GM19043 (cell line): Measurements from ENCODE around the gene USP15.

Experiments
- ATAC-seq: cut with Tn5 transposase; IDR thresholded peaks from one replicate; pipeline ENCODE4 v1.9.1; 2021; ENCODE audit warnings: low read depth; ENCODE audit not compliant: unreplicated experiment

The USP15 gene

DNA sequence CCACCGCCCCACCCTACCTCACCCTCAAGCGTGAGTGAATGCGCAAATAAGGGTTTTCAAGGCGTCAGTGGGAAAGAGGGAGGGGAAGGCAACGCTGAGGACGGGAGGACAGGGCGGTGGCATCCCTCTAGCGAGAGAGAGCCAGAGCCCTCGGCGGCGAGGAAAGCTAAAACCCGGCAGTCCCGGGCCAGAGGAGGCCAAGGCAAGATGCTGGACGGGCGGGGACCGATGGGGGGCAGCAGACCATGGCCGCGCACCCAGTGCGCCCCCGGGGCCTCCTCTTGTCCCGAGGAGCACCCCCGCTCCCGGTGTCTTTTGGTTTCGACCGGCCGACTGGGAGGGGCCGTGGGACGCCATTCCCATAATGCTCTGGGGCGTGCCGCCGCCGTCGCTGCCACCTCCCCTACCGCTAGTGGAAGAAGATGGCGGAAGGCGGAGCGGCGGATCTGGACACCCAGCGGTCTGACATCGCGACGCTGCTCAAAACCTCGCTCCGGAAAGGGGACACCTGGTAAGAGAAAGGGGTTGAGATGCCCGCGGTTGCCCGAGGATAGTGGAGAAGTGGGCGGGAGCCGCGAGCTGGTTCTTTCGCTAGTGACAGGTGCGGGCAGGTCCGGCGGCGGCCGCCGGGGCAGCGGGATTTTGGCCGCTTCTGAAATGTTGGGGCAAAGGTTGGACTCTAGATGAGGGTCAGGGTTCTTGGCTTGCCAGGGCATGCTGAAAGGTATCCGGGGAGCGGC, at the start of gene USP15:
TSS of gene USP15 (plus strand) at position 412 of the 740 bp plus-strand sequence. CDS start at position 423, 11 bp downstream.
- ATAC-seq = peak; percentile 73

DNA sequence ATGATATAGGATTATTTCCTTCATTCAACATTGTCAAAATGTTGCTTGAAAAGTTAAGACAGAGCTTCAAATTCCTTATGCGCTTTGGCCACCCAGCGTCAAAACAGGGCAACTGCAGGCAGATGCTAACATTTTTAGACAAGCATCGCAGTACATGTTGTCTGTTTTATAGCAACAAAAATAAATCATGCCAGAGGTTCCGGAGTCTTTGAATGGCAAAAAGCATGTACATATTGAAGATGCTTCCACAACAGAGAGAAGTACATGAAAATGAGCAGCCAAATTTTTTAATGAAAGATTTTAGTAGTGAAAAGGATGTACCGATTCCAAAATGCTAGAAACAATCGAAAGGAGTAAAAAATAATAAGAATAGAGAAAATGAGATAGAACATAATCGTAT, 49.8 kb upstream of the USP15 start:
- ATAC-seq = peak; percentile 81

DNA sequence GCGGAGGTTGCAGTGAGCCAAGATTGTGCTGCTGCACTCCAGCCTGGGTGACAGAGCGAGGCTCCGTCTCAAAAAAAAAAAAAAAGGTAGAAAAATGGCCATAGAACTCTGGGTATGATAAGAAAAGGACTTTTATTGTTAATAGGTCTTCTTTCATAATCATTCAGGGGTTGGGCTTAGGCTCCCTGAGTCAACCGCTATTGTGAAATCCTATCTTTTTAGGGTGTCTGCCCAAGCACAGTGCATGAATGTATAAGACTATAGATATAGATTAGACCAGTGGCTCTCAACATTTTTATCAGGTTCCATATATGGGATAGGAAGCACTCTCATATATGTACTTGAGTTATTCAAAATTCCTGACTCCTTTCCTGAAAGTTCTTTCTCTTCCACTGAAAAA, 48.7 kb upstream of the USP15 start:
- ATAC-seq = no peak

DNA sequence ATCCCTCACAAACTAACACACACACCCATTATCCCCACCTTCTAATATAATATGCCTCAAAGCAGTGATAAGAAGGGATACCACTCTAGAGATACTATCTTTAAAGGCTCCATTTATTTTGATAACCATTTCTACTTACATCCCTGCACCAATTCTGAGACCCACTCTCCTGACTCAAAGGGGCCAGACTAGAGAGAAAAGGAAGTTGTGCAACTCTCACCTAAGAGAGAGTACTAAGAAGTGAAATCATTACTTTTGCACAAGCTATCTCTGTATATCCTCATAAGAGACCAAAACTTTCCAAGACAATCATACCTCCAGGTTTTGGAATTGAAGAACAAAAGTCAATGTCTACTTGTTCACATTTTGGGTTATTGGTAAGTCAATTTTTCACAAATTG, 45.4 kb upstream of the USP15 start:
- no peak for ATAC-seq

DNA sequence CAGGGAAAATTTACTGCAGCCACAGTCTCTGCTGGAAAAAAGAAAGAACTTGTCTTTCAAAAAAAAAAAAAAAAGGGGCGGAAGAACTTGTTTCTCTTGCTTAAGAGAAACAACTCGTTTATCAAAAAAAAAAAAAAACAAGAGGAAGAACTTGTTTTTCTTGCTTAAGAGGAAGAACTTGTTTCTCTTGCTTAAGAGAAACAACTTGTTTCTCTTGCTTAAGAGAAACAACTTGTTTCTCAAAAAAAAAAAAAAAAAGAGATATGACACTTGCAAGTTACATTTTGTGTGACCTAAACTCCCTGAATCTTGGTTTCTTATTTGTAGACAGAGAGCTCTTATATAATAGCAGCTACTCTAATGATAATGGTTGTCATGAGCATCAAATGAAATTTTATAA, 44.7 kb upstream of the USP15 start:
- ATAC-seq = no peak

DNA sequence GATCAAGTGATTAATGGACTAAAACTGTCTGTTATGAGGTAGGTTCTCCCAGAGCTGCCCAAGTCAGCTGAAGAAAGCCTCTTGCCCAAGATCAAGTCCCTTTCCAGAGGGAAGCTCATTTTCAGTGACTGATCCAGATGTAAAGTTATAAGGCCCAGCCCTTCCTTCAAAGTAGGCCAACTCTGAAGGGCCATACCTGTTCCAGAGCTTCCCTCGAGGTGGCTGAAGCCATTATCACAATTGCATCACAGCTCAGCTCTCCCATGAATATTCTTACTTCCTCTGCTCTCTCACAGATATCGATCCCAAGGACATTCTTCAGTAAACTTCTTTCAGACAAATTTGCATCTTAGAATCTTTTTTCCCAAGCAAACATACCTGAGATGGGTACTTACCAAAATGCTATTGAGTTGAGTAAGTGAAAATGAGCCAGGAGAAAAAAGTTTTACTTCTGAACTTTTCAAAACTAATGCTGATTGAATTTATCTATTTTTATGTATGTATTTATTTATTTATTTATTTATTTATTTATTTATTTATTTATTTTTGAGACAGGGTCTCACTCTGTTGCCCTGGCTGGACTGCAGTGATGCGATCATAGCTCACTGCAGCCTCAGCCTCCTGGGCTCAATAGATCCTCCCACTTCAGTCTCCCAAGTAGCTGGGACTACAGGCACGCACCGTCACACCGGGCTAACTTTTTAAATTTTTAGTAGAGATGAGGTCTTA, 42.6 kb upstream of the USP15 start:
- no peak for ATAC-seq

DNA sequence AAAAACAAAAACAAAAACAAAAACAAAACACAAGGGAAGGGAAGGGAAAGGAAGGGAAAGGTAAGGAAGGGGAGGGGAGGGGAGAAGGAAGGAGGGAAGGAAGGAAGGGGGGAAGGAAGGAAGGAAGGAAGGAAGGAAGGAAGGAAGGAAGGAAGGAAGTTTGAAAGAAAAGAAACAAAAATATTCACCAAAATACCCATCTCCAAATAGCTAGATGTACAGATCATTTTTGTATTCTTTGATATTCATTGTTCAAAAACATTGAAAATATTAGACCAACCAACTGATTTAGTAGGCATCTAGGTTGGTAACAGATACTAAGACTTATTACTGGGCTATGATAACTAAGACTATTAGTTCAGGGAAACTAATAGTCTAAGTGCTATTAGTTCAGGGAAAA, 39.1 kb upstream of the USP15 start:
- no peak for ATAC-seq

DNA sequence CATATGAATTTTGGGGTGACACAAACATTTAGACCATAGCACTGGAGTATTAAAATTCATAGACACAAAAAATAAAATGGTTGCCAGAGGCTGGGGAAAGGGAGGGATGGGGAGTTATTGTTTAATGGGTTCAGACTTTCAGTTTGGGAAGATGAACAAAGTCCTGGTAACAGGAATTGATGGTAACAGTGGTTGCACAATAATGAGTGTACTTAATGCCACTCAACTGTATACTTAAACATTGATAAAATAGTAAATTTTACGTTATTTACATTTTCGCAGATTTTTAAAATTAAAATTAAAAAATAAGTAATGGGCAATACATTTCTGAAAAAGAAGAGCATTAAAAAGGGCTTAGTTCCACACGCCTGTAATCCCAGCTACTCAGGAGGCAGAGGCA, 35.6 kb upstream of the USP15 start:
- no peak for ATAC-seq

DNA sequence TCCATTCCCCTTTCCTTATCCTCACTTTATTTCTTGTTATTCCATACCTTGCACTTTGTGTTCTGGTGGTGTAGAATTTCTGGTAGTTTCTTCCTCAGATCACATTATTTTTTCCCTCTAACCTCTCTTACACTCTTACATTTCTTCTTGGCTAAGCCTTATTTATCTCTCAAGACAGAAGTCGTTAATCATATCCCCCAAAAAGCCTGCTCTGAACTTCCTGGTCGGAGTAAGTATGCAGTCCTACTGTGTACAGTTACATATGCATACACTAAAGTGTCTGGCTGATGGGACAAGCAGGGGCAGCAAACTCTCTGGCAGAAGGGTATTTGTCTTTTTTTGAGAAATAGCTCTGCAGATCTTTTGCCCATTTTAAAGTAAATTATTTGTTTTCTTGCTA, 33.1 kb upstream of the USP15 start:
- ATAC-seq = no peak

DNA sequence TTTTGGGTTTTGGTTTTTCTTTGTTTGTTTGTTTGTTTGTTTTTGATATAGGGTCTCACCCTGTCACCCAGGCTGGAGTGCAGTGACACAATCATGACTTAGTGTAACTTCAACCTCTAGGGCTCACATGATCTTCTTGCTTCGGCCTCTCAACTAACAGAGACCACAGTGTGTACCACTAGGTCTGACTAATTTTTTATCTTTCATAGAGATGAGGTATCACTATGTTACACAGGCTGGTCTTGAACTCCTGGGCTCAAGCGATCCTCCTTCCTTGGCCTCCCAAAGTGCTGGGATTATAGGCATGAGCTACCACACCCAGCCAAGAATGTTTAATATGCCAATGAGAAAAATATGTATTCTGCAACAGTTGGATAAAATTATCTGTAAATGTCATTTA, 29.6 kb upstream of the USP15 start:
- no peak for ATAC-seq

DNA sequence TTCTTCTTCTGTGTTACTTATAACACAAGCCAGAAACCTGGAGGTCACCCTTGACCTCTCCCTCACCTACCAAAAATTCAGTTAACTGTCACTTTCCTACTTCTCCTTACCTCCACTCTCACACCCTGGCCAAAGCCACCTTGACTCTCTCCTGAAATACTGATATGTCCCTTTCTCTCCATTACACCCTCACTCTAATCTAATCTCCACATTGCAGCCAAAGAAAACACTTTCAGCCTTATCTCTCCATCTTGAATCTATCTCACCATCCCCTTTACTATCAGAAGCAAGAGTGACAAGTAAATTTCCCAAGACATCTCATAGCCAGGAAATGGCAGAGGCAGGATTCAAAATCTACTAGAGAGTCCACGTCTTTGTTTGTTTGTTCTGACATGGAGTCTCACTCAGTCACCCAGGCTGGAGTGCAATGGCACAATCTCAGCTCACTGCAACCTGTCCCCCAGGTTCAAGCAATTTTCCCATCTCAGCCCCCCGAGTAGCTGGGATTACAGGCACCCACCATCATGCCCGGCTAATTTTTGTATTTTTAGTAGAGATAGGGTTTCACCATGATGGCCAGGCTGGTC, 28.0 kb upstream of the USP15 start:
- no peak for ATAC-seq

DNA sequence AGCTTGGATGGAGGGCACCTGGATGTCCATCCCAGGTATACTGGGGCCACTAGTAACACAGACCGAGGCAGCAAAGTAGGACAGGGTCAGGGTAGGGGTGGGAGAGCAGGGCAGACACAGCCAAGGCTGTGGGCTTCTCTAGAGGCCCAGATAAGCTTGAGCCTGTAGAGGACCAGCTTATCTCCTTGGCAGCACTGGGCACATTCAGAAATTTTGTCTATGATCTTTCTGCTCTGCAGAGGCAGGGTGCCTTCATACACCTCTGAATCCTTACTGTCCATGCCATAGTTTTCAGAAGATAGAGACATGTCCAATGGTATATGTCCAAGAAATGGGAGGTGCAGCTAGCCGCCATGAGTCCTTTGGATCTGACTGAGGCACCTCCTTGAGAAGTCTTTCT, 26.4 kb upstream of the USP15 start:
- no peak for ATAC-seq

DNA sequence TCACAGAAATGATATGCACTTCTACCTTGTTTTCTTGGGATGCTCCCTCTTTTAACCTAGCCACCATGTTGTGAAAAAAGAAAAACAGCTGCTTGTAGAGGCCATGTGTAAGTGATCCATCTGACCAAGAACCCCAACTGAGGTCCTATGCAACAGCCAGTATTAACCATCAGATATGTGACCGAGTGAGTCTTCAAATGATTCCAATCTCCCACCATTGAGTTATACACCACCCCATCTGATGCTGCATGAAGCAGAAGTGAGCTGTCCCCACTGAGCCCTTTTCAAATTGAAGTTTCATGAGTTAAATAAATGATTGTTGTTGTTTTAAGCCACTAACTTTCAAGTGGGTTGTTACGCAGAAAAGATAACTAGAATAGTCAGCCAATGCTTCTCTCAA, 20.6 kb upstream of the USP15 start:
- no peak for ATAC-seq

DNA sequence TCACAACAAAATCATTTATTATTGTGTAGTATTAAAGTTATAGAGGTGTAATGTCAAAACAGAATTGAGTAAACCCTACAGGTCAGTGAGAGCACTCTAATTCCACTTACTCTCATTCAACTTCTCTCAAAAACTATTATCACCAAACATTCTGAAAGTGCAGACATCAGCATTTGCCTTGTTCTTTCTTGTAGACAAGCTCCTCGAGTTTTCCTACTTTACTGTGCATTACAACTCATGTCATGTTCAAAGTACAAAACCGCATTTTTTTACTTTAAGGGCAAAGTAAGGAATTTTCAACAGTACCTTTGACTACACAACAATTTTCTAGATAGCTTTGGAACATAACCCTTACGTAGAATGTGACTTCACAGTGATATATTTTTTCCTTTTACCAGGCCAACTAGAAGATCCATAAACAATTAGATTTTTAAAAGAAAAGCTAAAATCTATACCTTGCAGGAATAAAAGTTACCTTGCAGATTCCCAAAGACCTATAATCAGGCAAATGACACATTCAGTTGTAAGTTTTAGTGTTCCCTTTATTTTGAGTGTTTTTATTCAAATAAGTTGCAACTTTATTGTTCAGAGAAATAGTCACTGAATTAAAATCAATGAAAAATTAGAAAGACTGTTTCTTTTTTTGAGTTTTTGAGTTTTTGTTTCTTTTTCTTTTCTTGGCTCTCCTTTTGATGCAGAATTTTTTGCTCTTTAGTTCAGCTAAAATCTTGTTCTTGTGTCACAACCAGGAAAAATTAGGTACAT, 12.7 kb upstream of the USP15 start:
- ATAC-seq = no peak

DNA sequence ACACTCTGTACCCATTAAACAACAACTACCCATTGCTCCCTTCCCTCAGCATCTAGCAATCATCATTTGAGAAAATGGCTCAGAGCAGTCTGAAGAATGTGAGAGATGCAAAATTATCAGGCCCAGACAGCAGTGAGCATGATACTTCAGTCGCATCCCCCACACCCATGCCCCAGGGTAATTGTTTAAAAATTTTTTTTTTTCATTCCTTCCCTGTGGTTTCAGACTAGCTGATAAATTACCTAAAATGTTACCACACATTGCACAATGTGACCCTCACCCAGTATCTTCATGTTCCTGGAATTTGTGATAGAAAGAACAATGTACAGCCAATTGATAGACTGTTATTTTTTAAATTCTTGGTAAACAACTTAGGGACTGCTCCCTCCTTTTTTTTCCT, 11.3 kb upstream of the USP15 start:
- ATAC-seq = no peak

DNA sequence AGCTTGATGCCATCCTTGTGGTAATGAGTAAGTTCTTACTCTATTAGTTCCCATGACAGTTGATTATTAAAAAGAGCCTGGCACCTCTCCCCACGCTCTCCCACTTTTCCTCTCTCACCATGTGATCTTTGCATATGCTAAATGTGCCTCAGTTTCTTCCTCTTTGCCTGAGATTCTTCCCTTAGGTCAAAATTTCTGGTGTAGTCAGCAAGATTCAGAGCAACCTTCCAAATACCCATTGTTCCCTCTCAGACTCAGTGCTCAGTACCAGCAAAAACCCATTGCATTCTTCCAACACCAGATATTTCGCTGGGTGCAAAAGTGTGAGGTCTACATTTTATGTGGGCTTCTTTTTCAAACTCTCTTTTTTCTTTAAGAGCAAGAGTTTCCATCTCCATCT, 10.8 kb upstream of the USP15 start:
- ATAC-seq = no peak

DNA sequence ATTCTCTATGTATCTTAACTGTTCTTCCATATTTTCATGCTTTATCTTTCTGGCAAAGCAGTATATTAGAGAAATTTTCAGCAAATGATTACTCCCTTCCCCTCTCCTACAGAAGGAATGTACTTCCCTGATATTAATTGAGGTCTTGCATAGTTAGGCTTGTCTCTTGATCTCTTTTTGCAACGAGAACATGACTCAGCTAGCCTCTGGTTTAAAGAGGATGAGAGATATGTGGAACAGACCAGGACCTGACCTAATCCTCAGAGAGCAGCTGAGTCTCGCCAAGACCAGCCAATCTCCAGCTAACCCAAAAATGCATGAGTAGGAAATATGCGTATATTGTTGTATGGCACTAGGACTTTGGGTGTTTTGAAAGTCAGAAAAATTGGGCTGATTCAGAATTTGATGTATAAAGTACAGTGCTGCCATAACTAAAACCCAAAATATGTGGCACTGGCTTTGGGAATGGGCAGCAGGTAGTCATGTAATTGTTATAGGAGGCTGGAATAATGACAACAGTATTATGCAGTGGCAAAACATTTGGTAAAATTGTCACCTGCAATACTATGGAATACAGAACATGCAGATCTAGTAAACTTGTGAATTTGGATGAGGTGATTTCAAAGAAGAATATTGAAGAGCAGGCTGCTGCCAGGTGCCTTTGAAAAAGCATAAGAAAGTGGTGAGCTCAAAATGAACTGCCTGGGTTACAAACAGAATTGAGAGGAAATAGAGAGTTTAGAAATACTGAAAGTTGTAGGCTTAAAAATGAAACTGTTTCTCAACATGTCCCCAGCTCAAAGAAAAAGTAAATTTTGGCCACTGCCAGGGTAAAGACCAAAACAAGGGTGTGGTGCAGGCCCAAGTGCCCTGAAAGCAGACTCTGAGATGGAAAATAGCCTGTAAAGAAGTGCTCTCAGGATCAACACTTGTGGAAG, 9.3 kb upstream of the USP15 start:
- ATAC-seq = peak; percentile 95

DNA sequence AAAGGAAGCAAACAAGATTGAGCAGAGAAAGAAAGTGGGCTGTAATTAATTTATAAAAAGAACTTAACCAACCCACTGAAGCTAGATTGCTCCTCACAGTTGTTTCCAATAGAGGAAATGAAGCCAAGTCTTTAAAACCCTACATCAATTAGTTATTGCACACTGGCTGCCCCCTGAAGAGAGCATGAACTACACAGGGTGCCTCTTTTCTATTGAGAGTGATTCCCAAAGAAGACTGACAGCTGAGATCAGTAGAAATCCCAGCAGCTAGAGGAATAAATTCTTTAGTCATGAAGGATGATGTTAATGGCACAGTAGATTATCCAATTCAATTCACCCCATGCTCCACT, 8.6 kb upstream of the USP15 start:
- ATAC-seq = peak; percentile 28

DNA sequence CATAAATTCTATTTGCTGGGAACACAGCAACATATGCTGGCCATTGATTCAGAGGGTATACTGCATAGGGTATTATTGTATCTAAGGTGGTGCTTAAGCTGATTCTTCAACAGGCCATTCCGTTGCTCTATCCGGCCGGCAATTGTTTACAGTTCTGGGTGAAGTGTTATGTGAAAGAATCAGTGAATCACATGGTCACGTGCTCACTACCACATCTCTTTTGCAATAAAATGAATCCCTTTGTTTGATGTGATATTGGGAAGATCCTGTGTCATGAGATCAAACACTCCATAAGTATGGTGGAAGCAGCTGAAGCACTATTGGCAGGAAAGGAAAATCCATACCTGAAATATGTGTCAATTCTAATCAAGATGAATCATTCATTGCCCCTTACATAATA, 7.6 kb upstream of the USP15 start:
- ATAC-seq = no peak

DNA sequence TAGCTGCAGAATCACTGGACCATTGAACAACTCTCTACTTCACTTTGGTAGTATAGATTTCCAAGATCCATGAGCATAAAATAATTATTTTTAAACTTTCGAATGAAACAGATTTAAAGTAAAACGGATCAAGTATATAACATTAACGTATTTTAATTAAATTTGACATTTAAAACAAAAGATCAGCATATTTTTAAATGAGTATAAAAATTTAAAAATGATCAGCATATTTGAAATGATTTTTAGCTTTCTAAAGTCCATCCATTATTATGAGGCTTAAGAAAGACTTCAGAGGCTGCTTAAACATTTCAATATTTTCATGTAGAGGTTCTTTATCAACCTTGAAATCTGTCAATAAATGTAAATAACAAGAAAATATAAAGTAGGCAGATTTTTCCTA, 5.2 kb upstream of the USP15 start:
- ATAC-seq = no peak
